CMK (cell line): ENCODE measurements around the gene CSAG2.
"Not testable (repeated sequence)": the region's sequence is repeated elsewhere in the genome, so short reads cannot be mapped to it uniquely, and the experiment has no call there.

ENCODE experiments used
- DNase-seq: peaks from one replicate; pipeline ENCODE4 v3.0.0-alpha.2; 2010; ENCODE audit warnings: low read depth

Gene CSAG2, protein sequence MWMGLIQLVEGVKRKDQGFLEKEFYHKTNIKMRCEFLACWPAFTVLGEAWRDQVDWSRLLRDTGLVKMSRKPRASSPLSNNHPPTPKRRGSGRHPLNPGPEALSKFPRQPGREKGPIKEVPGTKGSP

GRCh38 chrX:152709173-152709572 lies at the start of gene CSAG2:
TSS of gene CSAG2 (minus strand) at chrX:152709273. CDS start at chrX:152709112, 161 bp downstream.
- not testable (repeated sequence) for DNase-seq

DNA sequence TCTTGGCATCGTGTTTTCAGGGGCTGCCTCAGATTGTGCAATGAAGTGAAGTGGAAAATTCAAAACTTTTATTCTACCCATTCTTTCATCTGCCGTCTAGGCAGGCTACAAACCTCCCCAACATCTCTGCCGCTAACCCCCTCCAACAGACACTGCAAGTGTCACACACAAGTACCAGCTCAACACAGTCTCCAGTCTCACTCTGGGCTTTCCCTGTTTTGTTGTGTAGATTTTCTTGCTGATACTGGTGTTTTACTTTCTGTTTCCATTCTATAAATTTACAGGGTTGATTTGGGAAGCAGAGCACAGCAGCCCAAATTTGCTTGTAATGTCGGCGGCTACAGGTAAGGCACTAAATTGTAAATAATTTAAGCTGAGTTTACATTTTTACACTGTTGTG lies 45.8 kb upstream of the CSAG2 start:
- DNase-seq, result not testable (repeated sequence)

- DNase-seq, result not testable (repeated sequence)
Measured at GRCh38 chrX:152753686-152754650, 44.9 kb upstream of the CSAG2 start, which contains the start of gene MAGEA2. TSS of gene MAGEA2 (minus strand) at chrX:152753842. CDS start at chrX:152751363, 2,479 bp downstream.

GRCh38 chrX:152738560-152738959 lies 29.5 kb upstream of the CSAG2 start:
- DNase-seq, result no peak

GRCh38 chrX:152736528-152736927 lies 27.5 kb upstream of the CSAG2 start:
- DNase-seq, result not testable (repeated sequence)

DNA sequence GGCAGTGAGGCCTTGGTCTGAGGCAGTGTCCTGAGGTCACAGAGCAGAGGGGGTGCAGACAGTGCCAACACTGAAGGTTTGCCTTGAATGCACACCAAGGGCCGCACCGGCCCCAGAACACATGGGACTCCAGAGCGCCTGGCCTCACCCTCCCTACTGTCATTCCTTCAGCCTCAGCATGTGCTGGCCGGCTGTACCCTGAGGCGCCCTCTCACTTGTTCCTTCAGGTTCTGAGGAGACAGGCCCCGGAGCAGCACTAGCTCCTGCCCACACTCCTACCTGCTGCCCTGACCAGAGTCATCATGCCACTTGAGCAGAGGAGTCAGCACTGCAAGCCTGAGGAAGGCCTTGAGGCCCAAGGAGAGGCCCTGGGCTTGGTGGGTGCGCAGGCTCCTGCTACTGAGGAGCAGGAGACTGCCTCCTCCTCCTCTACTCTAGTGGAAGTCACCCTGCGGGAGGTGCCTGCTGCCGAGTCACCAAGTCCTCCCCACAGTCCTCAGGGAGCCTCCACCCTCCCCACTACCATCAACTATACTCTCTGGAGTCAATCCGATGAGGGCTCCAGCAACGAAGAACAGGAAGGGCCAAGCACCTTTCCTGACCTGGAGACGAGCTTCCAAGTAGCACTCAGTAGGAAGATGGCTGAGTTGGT lies 26.9 kb upstream of the CSAG2 start:
- DNase-seq, result no peak

DNA sequence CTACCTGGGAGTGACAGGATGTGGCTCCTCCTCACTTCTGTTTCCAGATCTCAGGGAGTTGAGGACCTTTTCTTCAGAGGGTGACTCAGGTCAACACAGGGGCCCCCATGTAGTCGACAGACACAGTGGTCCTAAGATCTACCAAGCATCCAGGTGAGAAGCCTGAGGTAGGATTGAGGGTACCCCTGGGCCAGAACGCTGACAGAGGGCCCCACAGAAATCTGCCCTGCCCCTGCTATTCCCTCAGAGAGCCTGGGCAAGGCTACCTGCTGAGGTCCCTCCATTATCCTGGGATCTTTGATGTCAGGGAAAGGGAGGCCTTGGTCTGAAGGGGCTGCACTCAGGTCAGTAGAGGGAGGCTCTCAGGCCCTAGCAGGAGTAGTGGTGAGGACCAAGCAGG lies 26.0 kb upstream of the CSAG2 start:
- no peak for DNase-seq

GRCh38 chrX:152734143-152734858 lies 25.2 kb upstream of the CSAG2 start:
- DNase-seq, result not testable (repeated sequence)

- DNase-seq, result no peak
Measured at GRCh38 chrX:152733261-152733975, 24.3 kb upstream of the CSAG2 start, which contains the start of the genes CSAG1 and MAGEA12. TSS of gene CSAG1 (minus strand) at chrX:152733721. CDS start at chrX:152732460, 1,261 bp downstream. TSS of gene MAGEA12 (plus strand) at chrX:152733757. CDS start at chrX:152736162, 2,405 bp downstream.

DNA sequence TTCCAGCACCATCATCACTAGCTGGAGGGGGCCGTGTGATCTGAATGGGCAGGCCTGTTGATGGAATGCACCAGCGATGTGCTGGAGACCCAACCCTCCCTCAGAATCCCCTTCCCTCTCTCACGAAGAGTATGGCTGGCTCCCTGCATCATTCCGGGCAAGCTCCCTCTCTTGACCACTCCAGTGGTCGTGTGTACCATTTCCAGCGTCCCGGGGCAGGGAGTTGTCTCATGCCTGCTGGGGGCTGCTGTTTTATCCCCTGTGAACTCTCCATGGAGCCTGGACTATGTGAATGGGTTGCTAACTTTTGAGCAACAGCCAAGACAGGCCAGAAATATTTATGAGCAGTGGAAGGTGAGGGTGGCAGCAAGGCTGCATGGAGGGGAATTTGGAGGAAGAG lies 16.3 kb upstream of the CSAG2 start:
- DNase-seq, result no peak

DNA sequence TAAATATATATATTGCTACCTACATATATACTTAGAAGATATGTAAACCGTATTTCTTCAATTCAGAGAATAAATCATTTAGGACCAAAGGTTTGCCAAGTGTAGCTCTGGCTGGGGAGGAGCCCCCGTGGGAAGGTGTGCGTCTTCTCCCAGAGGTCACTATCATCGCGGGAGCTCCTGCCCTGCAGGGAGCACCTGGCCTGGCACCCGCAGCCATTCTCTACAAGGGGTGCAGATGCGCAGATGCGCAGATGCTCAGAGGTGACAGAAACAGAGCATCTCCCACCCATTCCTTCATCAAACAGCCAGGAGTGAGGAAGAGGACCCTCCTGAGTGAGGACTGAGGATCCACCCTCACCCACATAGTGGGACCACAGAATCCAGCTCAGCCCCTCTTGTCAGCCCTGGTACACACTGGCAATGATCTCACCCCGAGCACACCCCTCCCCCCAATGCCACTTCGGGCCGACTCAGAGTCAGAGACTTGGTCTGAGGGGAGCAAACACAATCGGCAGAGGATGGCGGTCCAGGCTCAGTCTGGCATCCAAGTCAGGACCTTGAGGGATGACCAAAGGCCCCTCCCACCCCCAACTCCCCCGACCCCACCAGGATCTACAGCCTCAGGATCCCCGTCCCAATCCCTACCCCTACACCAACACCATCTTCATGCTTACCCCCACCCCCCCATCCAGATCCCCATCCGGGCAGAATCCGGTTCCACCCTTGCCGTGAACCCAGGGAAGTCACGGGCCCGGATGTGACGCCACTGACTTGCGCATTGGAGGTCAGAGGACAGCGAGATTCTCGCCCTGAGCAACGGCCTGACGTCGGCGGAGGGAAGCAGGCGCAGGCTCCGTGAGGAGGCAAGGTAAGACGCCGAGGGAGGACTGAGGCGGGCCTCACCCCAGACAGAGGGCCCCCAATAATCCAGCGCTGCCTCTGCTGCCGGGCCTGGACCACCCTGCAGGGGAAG lies 5.0 kb upstream of the CSAG2 start, which contains the start of gene MAGEA2B:
MAGEA2B (plus strand) TSS at position 814 of the 973 bp plus-strand sequence. CDS start 2,479 bp downstream, outside the sequence.
- DNase-seq, result not testable (repeated sequence)

DNA sequence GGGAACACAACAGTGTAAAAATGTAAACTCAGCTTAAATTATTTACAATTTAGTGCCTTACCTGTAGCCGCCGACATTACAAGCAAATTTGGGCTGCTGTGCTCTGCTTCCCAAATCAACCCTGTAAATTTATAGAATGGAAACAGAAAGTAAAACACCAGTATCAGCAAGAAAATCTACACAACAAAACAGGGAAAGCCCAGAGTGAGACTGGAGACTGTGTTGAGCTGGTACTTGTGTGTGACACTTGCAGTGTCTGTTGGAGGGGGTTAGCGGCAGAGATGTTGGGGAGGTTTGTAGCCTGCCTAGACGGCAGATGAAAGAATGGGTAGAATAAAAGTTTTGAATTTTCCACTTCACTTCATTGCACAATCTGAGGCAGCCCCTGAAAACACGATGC lies 4.1 kb upstream of the CSAG2 start:
- DNase-seq, result not testable (repeated sequence)

GRCh38 chrX:152706500-152706899 lies 2.6 kb downstream of the CSAG2 start:
- DNase-seq, result not testable (repeated sequence)

- not testable (repeated sequence) for DNase-seq
Measured at GRCh38 chrX:152700390-152700789, 8.7 kb downstream of the CSAG2 start.

- DNase-seq, result not testable (repeated sequence)
Measured at GRCh38 chrX:152697952-152698931, 10.8 kb downstream of the CSAG2 start, which contains the start of gene MAGEA3. TSS of gene MAGEA3 (plus strand) at chrX:152698794. CDS start at chrX:152700833, 2,039 bp downstream.

DNA sequence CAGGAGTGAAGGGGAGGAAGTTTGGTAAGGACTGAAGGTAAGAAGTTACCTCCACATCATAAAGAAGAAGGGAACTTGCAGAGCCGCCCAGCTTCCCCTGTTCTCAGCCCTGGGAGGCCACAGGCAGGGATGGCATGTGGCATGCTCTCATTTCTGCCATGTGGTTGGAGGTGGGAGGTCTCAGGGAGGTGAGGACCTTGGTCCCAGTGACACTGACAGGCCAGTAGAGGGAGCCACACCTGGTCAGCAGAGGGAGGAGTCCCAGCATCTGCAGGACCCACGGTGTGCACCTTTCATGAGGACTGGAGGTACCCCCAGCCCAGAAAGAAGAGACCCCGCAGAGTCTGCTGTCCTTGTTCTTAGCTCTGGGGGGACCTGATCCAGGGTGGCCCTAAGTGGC lies 28.1 kb downstream of the CSAG2 start:
- DNase-seq, result not testable (repeated sequence)

- not testable (repeated sequence) for DNase-seq
Measured at GRCh38 chrX:152674652-152675051, 34.4 kb downstream of the CSAG2 start.

DNA sequence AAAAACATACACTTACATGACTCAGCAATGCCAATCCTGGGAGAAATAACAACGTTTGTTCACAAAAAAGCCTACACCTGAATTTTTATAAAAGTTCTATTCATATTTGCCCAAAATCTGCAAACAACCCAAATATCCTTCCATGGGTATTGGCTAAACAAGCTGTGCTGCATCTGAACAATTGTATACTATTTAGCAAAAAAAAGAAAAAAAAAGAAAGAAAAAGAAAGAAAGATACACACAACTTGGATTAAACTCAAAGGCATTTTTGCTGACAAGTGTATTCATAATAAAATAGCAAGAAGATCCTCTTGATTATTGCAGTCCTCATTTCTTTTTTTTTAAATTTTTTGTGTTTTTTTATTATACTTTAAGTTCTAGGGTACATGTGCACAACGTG lies 34.9 kb downstream of the CSAG2 start:
- no peak for DNase-seq
